PC-3 (cell line): ENCODE results near the gene KNDC1. TPM values are rescaled to one million over a fixed set of nuclear protein-coding genes. Genes with fewer than 3 reads are reported as not detected.

Source experiments
- ATAC-seq: fragments of 200-7000 bp; cut with Tn5 transposase; 2 replicates; pipeline ENCODE4 v1.9.1; 2020; ENCODE audit warnings: mild to moderate bottlenecking, moderate library complexity
- BruUV-seq: library from RNA; stranded (reverse); fragments of 400-500 nt; replicated peaks from 2 replicates; lab custom pipeline; 2021; lab: Mats Ljungman, UMichigan
- CTCF ChIA-PET: fragments of 300-600 bp; sonication (Branson Sonifier 250); formaldehyde crosslinking; loops from one replicate; lab custom pipeline; 2022; ENCODE audit warnings: antibody characterized with exemption; lab: Charles Lee
- POLR2A ChIA-PET: fragments of 300-600 bp; sonication (Branson Sonifier 250); formaldehyde crosslinking; loops from one replicate; lab custom pipeline; 2022; ENCODE audit warnings: antibody characterized with exemption; ENCODE audit not compliant: unreplicated experiment; lab: Charles Lee
- DNase-seq: peaks from one replicate; pipeline ENCODE4 v3.0.0-alpha.2; 2015
- H2AFZ ChIP-seq: fragments of 300-600 bp; sonication (generic); 2 replicates; pipeline ENCODE4 v1.6.0; 2016; ENCODE audit warnings: antibody characterized with exemption, low read length
- H3F3A ChIP-seq: fragments of 300-600 bp; sonication (generic); one replicate; pipeline ENCODE4 v1.6.0; 2017; ENCODE audit warnings: antibody characterized with exemption, low read length, control low read depth, mild to moderate bottlenecking; ENCODE audit not compliant: unreplicated experiment
- H3K27ac ChIP-seq: fragments of 300-600 bp; sonication (generic); 2 replicates; pipeline ENCODE4 v1.5.1; 2016; ENCODE audit warnings: mild to moderate bottlenecking, low read length
- H3K27me3 ChIP-seq: fragments of 300-600 bp; sonication (generic); 2 replicates; pipeline ENCODE4 v1.6.1; 2016; ENCODE audit warnings: low read length, mixed read lengths
- H3K36me3 ChIP-seq: fragments of 300-600 bp; sonication (generic); 2 replicates; pipeline ENCODE4 v1.6.1; 2016; ENCODE audit warnings: low read depth, mixed run types, low read length, mixed read lengths
- H3K4me1 ChIP-seq: fragments of 300-600 bp; sonication (generic); 2 replicates; pipeline ENCODE4 v1.5.1; 2016; ENCODE audit warnings: low read length; ENCODE audit not compliant: insufficient read depth
- H3K4me2 ChIP-seq: fragments of 300-600 bp; sonication (generic); 2 replicates; pipeline ENCODE4 v1.6.0; 2016; ENCODE audit warnings: low read length
- H3K4me3 ChIP-seq: fragments of 300-600 bp; sonication (generic); 2 replicates; pipeline ENCODE4 v1.5.1; 2016; ENCODE audit warnings: mild to moderate bottlenecking, low read length, mixed read lengths
- H3K79me2 ChIP-seq: fragments of 300-600 bp; sonication (generic); 2 replicates; pipeline ENCODE4 v1.6.1; 2017; ENCODE audit warnings: low read length, mixed read lengths
- H3K9ac ChIP-seq: fragments of 300-600 bp; sonication (generic); 2 replicates; pipeline ENCODE4 v1.6.0; 2016; ENCODE audit warnings: mild to moderate bottlenecking, low read length
- H3K9me2 ChIP-seq: fragments of 300-600 bp; sonication (generic); replicated peaks from 2 replicates; pipeline ENCODE4 v1.6.1; 2016; ENCODE audit warnings: mixed run types, low read length, mixed read lengths
- H3K9me3 ChIP-seq: fragments of 300-600 bp; sonication (generic); 2 replicates; pipeline ENCODE4 v1.6.1; 2016; ENCODE audit warnings: low read length, mixed read lengths
- H4K20me1 ChIP-seq: fragments of 300-600 bp; sonication (generic); 2 replicates; pipeline ENCODE4 v1.6.1; 2016; ENCODE audit warnings: low read length, mixed read lengths
- EZH2 ChIP-seq: fragments of 300-600 bp; sonication (generic); IDR thresholded peaks from one replicate; pipeline ENCODE4 v1.6.1; 2017; ENCODE audit warnings: antibody characterized with exemption, mild to moderate bottlenecking, low read length; ENCODE audit not compliant: unreplicated experiment
- EZH2phosphoT487 ChIP-seq: fragments of 300-600 bp; sonication (generic); IDR thresholded peaks from 2 replicates; pipeline ENCODE4 v1.6.1; 2018; ENCODE audit warnings: mild to moderate bottlenecking, antibody characterized with exemption, low read length, borderline replicate concordance
- intact Hi-C: fragments of 100-400 bp; cut with micrococcal nuclease; formaldehyde crosslinking; loops from 2 replicates; pipeline ENCODE4 v1.9.0; 2023
- total RNA-seq: library from RNA; depleted of rRNA; stranded (reverse); fragments of >200 nt; gene quantifications from 2 replicates; pipeline ENCODE4 v1.2.3, GENCODE V29; 2014
- TF ChIP-seq, protein P1 (sequence below): fragments of 300-600 bp; sonication (generic); conservative IDR thresholded peaks from 2 replicates; pipeline ENCODE4 v1.5.1; 2017; ENCODE audit warnings: antibody characterized with exemption, low read depth, mild to moderate bottlenecking, low read length

The KNDC1 gene
- total RNA-seq, 1 experiment from 2014 or later: not detected

DNA sequence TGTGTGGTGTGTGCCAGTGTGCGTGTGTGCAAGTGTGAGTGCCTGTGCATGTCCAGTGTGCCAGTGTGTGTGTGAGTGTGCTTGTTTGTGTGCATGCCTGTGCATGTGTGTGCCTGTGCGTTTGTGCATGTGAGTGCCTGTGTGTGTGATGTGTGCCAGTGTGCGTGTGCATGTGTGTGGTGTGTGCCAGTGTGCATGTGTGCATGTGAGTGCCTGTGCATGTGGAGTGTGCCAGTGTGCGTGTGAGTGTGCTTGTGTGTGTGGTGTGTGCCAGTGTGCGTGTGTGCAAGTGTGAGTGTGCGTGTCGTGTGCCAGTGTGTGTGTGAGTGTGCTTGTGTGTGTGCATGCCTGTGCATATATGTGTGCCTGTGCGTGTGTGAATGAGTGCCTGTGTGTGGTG, 38.5 kb upstream of the KNDC1 start:
- H3K4me1 ChIP-seq: no peaks in the 10 kb centered on the region
- no peak for DNase-seq
- no peak overlapping the region for H3K4me2 ChIP-seq
- no peaks in the 10 kb centered on the region for H3K79me2 ChIP-seq
- ChIA-PET POLR2A (no interaction called here), CTCF (no interaction called here)
- H3K4me3 ChIP-seq: no peak overlapping the region
- no peak overlapping the region for H2AFZ ChIP-seq
- H3K27ac ChIP-seq: no peak overlapping the region
- H3K9me3 ChIP-seq: no peaks in the 10 kb centered on the region
- no peaks in the 10 kb centered on the region for H3F3A ChIP-seq
- BruUV-seq: no TSS peak
- TF ChIP-seq EZH2: no peak
- TF ChIP-seq, protein P1, sequence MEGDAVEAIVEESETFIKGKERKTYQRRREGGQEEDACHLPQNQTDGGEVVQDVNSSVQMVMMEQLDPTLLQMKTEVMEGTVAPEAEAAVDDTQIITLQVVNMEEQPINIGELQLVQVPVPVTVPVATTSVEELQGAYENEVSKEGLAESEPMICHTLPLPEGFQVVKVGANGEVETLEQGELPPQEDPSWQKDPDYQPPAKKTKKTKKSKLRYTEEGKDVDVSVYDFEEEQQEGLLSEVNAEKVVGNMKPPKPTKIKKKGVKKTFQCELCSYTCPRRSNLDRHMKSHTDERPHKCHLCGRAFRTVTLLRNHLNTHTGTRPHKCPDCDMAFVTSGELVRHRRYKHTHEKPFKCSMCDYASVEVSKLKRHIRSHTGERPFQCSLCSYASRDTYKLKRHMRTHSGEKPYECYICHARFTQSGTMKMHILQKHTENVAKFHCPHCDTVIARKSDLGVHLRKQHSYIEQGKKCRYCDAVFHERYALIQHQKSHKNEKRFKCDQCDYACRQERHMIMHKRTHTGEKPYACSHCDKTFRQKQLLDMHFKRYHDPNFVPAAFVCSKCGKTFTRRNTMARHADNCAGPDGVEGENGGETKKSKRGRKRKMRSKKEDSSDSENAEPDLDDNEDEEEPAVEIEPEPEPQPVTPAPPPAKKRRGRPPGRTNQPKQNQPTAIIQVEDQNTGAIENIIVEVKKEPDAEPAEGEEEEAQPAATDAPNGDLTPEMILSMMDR: no peak
- no peak for TF ChIP-seq EZH2phosphoT487
- ATAC-seq: no peak
- H4K20me1 ChIP-seq: no peaks in the 10 kb centered on the region
- no peaks in the 10 kb centered on the region for H3K36me3 ChIP-seq
- H3K9ac ChIP-seq: no peak overlapping the region
- H3K9me2 ChIP-seq: no peaks in the 10 kb centered on the region
- intact Hi-C loops: loop anchor here (10.0 kb wide), 1 partner anchor 287 kb away; no protein-coding TSS in a partner anchor
- peaks cover 17% of the 10 kb centered on the region for H3K27me3 ChIP-seq

DNA sequence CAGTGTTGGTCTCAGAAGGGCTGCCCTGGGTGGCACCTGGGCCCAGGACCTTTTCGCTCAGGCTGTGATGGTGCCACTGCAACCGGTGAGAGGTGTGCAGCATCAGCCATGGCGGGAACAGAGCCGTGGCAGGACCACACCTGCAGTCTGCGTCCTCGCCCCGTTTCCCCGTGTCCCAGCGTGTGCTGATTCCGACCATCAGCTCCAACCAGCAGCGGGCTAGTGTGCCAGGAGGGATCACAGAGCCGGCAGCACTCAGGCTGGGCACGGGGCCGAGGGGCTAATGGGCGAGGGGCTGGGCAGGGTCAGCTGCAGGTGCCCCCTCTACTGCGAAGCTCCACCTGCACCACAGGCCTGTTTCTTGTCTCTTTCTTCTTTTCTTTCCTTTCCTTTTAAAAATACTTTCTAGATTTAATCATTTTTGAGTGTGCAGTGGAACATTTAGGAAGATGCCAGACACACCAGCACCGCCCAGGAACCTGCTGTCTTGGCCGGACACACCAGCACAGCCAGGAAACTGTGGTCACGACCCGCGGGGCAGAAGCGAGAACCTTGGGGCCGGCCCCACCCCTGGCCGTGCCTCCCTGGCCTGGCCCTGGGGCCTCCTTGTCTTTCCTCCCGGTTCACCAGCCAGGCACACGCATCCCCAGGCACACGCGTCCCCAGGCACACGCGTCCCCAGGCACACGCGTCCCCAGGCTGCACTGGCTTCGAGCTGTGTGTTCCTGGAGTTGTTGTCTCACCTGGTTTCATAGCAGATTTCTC, 37.7 kb upstream of the KNDC1 start:
- no peak overlapping the region for H3K27ac ChIP-seq
- no peak overlapping the region for H3K9ac ChIP-seq
- no peak overlapping the region for H3K4me3 ChIP-seq
- H3K36me3 ChIP-seq: no peaks in the 10 kb centered on the region
- H3K4me2 ChIP-seq: no peak overlapping the region
- ChIA-PET POLR2A (no interaction called here), CTCF (no interaction called here)
- ATAC-seq: no peak
- H4K20me1 ChIP-seq: no peaks in the 10 kb centered on the region
- no peaks in the 10 kb centered on the region for H3K79me2 ChIP-seq
- H3F3A ChIP-seq: no peaks in the 10 kb centered on the region
- H3K27me3 ChIP-seq: peaks cover 17% of the 10 kb centered on the region
- H3K9me2 ChIP-seq: no peaks in the 10 kb centered on the region
- H2AFZ ChIP-seq: no peak overlapping the region
- intact Hi-C loops: loop anchor here (10.0 kb wide), 1 partner anchor 288 kb away; no protein-coding TSS in a partner anchor
- H3K4me1 ChIP-seq: no peaks in the 10 kb centered on the region
- DNase-seq: no peak
- TF ChIP-seq EZH2: no peak
- no peak for TF ChIP-seq EZH2phosphoT487
- no peaks in the 10 kb centered on the region for H3K9me3 ChIP-seq
- no TSS peak for BruUV-seq

DNA sequence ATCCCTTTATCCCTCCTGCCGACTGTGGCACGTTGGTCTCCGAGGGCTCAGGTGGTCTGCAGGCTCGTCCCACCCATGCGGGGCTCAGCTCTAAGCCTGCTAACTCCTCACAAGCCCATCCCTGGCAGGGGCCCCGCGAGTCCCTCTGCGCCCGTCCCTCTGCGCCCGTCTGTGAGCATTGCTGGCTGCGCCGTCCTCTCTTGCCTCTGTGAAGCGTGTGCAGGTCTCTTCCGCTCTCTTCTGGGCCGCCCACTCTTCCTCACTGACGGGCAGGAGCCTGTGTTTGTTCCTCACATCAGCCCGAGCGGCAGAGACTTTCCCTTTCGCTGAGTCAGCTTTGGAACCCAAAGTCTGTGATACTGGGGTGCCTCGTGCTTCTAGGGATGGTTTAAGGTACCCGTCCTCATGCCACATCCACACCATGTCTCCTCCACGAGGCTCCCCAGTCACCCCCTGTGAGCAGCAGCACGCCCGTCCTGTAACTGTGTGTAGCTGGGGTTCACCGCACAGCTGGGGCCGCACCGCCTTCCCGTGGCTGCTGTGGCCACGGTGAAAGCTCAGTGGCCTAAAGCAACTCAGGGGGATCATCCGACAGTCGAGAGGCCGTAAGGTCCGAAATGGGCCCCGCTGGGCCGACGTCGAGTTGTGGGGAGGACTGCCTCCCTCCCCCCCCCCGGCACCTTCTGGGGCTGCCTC, 36.8 kb upstream of the KNDC1 start:
- intact Hi-C loops: loop anchor here (10.0 kb wide), 1 partner anchor 288 kb away; no protein-coding TSS in a partner anchor
- H3K4me2 ChIP-seq: no peak overlapping the region
- no peak for TF ChIP-seq EZH2
- TF ChIP-seq, protein P1: no peak
- TF ChIP-seq EZH2phosphoT487: no peak
- no peak for DNase-seq
- no TSS peak for BruUV-seq
- H3F3A ChIP-seq: no peaks in the 10 kb centered on the region
- ATAC-seq: no peak
- no peaks in the 10 kb centered on the region for H3K4me1 ChIP-seq
- no peak overlapping the region for H3K4me3 ChIP-seq
- no peaks in the 10 kb centered on the region for H3K36me3 ChIP-seq
- ChIA-PET POLR2A (no interaction called here), CTCF (interaction anchor here (1.2 kb wide), 1 partner anchor 185 kb away, joined by 3 read pairs; no protein-coding TSS in a partner anchor)
- H3K9ac ChIP-seq: no peak overlapping the region
- H2AFZ ChIP-seq: no peak overlapping the region
- H3K9me3 ChIP-seq: no peaks in the 10 kb centered on the region
- H3K79me2 ChIP-seq: no peaks in the 10 kb centered on the region
- H3K9me2 ChIP-seq: no peaks in the 10 kb centered on the region
- H3K27ac ChIP-seq: no peak overlapping the region
- peaks cover 17% of the 10 kb centered on the region for H3K27me3 ChIP-seq
- H4K20me1 ChIP-seq: no peaks in the 10 kb centered on the region
